ENCODE measurements around the gene MAP7D1. TPM values are rescaled to one million over a fixed set of nuclear protein-coding genes. Genes with fewer than 3 reads are reported as not detected.
"Not testable (repeated sequence)": the region's sequence is repeated elsewhere in the genome, so short reads cannot be mapped to it uniquely, and the experiment has no call there.

MAP7D1 gene
- total RNA-seq, 2 donors from 2014 or later: 38.3 to 62.5 TPM

DNA sequence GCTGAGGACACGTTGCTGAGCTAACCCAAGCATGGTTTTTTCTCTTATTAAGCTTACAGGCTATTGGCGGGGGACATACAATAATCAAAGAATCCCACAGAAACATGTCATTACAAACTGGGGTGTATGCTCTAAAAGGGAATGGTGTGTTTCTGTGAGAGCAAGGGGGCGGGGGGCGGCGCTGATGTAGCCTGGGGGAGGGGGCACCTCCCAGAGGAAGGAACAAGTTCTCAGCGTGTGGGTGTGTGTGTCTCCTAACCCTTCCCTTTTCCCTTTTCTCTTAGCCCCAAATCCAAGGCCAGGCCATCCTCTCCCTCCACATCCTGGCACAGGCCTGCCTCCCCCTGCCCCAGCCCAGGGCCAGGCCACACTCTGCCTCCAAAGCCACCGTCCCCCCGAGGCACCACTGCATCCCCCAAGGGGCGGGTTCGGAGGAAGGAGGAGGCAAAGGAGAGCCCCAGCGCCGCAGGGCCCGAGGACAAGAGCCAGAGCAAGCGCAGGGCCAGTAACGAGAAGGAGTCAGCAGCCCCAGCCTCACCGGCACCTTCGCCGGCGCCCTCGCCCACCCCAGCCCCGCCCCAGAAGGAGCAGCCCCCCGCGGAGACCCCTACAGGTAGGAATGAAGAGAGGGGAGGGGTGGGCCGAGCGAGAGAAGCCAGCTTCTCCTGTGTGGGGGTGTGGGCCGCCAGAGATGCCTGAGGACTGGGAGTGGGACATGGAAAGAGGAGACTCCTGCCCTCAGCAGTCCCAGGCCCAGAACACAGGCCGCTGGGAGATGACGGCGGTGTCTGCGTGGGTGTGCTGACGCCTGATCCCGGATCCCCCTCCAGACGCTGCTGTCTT, 21.9 kb downstream of the MAP7D1 start:
- intact Hi-C loops (cut with DNase I, micrococcal nuclease): no loop called here
- no peak for DNase-seq
- ATAC-seq: peak; percentile 22

DNA sequence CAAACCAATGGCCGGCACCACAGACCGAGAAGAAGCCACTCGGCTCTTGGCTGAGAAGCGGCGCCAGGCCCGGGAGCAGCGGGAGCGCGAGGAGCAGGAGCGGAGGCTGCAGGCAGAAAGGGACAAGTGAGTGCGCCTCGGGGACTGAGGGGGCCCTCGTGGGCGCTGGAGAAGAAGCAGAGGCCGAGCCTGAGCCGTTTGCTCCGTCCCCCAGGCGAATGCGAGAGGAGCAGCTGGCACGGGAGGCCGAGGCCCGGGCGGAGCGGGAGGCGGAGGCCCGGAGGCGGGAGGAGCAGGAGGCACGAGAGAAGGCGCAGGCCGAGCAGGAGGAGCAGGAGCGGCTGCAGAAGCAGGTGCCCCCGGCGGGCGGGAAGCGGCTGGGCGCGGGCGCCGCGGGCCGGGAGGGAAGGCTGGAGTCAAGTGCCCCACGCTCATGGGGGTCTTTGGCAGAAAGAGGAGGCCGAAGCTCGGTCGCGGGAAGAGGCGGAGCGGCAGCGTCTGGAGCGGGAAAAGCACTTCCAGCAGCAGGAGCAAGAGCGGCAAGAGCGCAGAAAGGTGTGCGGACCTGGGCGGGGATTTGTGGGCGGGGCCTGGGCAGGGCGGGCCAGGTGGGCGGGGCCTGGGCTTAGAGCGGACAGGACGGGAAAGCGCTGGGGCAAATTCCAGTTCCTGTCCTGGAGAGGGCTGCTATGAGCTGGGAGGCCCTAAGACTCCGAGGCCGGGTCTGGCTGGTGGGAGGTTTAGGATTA, 22.7 kb downstream of the MAP7D1 start:
- ATAC-seq: peak; percentile 95
- DNase-seq: peak; percentile 89 to 90
- intact Hi-C loops (cut with DNase I, micrococcal nuclease): no loop called here

DNA sequence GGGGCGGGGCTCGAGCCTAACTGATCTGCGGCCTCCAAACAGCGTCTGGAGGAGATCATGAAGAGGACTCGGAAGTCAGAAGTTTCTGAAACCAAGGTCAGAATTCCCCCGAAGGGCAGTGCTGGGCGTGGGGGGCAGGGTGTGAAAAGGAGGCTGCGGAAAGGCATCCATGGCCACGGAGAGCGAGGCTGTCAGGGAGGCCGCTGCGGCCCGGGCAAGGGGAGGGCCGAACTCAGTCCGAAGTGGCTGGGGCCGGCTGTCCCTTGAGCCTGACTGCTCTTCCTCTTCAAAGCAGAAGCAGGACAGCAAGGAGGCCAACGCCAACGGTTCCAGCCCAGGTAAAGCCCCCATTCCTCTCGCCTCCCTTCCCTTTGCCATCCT, 23.2 kb downstream of the MAP7D1 start:
- ATAC-seq: no peak
- intact Hi-C loops (cut with DNase I, micrococcal nuclease): no loop called here
- DNase-seq: no peak

DNA sequence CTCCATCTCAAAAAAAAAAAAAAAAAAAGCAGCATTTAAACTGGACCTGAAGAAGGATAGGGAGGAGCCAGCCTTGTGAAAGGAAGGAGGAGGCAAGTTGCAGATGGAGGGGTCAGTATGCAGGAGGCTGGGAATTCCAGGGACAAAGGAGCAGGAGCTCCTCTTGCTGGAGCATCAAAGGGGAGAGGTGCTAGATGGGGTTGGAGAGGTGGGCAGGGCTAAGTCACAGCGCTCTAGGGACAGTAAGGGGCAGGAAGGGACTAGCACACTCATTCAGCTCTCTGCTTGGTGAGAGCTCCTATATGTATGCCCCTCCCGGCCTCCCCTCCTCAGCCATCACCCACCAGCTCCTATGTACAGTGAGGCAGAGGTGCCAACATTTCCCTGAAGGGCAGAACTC, 26.8 kb downstream of the MAP7D1 start:
- intact Hi-C loops (cut with DNase I, micrococcal nuclease): loop anchor here in 1 of 2 donors (10.0 kb wide), 1 partner anchor 102 kb away; no protein-coding TSS in a partner anchor
- ATAC-seq (no peak), DNase-seq (no peak)

DNA sequence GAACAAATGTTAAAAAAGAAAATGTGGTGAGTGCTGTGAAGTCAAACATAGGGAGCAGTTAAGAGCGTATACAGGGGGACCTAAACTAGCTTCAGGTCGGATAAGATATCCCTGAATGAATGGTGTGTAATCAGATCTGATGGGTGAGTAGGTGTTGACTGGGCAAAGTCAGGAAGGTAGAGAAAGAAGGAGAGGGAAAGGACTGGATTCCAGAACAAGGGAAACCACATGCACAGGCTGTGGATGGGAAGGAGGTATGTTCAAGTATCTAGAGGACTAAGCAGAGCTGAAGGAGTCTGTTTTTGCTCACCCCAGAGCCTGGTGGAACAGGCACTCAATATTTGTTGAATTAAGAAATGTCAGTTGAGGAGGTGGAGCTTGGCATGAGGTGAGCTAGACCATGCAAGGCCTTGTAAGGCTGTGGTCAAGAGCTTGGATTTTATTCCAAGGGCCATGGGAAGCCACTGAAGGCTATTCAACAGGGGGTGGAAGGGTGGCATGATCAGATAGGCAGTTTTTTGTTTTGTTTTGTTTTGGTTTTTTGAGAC, 27.4 kb downstream of the MAP7D1 start:
- ATAC-seq (no peak), DNase-seq (peak in 1 of 2 donors; percentile 58)
- intact Hi-C loops (cut with DNase I, micrococcal nuclease): loop anchor here in 1 of 2 donors (10.0 kb wide), 1 partner anchor 101 kb away; no protein-coding TSS in a partner anchor

DNA sequence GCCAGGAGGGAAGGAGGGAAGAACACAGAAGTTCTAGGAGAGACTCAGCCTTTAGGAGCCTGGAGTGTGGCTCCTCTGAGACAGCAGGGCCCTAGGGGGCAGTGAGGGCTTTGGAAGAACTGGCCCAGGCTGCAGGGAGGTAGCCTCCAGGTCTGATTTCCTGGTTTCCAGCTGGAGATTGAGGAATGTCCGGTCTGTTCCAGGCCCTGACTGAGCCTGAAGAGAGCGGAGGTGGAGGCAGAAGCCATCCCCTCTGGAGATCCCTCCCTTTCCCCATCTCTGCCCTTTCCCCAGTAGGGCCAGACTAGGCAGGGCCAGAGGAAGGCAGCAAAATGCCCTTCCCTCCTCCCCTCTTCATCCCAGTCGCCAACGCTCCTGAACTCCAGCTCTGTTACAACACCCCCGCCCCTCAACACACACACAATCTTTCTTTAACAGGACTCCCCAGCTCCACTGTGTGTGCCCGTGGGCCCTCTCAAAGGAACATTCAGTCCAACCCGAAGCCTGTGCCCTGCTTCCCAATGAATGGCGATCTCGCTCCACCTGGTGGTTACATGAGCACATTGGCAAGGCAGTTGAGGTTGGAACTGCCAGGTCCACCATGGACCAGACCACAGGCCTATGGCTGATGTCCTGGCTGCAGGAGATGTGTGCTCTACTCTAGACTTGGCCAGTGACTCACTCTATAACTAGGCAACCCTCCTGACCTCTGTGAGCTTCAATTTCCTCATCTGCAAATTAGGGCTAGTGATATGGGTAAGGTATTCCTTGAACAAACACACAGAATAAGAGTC, 32.0 kb downstream of the MAP7D1 start:
- intact Hi-C loops (cut with DNase I, micrococcal nuclease): loop anchor here in 1 of 2 donors (10.0 kb wide), 1 partner anchor 97 kb away; no protein-coding TSS in a partner anchor
- ATAC-seq (peak; percentile 99), DNase-seq (peak; percentile 85 to 86)

DNA sequence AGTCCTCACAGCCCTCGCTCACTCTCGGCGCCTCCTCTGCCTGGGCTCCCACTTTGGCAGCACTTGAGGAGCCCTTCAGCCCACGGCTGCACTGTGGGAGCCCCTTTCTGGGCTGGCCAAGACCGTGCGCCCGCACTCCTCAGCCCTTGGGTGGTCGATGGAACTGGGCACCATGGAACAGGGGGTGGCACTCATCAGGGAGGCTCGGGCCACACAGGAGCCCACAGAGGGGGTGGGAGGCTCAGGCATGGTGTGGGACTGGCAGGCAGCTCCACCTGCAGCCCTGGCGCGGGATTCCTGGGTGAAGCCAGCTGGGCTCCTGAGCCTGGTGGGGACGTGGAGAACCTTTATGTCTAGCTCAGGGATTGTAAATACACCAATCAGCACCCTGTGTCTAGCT, 40.8 kb downstream of the MAP7D1 start:
- DNase-seq; ATAC-seq; intact Hi-C loops (cut with DNase I, micrococcal nuclease): not testable (repeated sequence)

DNA sequence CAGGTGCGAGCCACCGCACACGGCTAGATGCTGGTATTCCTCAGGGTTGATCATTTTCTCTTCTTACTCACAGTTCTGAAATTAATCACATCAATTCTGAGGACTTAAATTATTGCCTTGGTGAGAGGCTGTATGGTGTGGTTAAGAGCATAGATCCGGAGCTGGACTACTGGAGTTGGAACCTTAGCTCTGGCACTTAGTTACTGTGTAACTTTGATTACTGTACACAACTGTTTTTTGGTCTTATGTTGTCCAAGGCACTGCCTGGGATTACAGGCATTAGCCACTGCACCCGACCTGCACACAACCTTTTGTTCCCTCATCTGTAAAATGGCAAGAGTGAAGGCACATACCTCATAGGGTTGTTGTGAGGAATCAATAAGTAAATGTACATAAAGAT, 42.7 kb downstream of the MAP7D1 start:
- DNase-seq (no peak), ATAC-seq (no peak)
- intact Hi-C loops (cut with DNase I, micrococcal nuclease): no loop called here

DNA sequence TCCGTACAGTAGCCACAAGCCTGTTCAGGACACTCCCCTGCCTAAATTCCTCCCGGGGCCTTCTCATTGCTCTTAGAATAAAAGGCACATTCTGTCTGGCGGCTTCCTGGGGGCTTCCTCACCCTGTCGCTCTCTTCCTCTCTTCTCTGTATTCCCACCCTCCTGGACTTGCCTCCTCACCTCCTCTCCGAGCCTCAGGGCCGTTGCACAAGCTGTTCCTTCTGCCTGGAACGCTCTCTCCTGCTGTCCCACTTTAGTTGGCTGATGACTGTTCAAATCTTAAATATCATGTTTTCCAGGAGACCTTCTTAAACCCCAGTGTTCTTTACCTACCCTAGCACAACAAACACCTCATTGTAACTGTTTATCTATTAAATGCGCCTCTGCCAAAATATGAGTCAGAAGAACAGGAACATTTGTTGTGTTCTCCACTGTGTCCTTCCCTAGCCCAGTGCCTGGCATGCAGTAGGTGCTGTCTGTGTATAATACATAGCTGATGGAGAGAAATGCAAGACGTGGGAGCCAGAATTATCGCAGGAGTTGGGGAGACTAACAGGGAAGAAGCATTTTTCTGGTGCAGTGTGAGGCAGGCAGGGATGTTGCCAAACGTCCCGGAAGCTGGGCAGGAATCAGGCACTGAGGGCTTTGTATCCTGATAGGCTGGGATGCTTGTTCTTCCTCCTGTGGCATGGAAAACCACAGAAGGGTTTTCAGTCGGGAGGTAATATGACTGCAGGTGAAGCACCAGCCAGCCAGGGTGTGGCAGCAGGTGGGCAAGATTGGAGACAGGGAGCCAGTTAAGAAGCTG, 44.2 kb downstream of the MAP7D1 start:
- DNase-seq (peak in 1 of 2 donors; percentile 33), ATAC-seq (peak; percentile 88)
- intact Hi-C loops (cut with DNase I, micrococcal nuclease): no loop called here

DNA sequence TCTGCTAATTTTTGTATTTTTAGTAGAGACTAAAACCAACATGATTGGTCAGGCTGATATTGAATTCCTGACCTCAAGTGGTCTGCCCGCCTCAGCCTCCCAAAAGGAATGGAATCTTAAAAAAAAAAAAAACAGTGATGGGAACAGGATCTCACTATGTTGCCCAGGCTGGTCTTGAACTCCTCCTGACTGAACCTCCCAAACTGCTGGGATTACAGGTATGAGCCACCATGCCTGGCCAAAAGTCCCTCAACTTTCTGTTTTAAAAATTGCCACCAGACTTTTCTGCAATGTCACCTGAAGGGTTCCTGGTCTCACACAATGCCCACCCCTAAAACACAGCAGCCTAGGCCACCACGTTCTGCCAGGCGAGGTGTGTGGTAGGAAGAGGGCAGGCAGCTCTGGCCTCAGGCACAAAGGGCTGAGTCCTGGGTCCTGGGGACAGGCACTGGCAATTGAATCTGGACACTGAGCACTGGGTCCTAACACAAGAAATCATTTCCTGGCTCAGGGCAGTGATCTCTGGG, 47.1 kb downstream of the MAP7D1 start:
- ATAC-seq (no peak), DNase-seq (no peak)
- intact Hi-C loops (cut with DNase I, micrococcal nuclease): no loop called here

DNA sequence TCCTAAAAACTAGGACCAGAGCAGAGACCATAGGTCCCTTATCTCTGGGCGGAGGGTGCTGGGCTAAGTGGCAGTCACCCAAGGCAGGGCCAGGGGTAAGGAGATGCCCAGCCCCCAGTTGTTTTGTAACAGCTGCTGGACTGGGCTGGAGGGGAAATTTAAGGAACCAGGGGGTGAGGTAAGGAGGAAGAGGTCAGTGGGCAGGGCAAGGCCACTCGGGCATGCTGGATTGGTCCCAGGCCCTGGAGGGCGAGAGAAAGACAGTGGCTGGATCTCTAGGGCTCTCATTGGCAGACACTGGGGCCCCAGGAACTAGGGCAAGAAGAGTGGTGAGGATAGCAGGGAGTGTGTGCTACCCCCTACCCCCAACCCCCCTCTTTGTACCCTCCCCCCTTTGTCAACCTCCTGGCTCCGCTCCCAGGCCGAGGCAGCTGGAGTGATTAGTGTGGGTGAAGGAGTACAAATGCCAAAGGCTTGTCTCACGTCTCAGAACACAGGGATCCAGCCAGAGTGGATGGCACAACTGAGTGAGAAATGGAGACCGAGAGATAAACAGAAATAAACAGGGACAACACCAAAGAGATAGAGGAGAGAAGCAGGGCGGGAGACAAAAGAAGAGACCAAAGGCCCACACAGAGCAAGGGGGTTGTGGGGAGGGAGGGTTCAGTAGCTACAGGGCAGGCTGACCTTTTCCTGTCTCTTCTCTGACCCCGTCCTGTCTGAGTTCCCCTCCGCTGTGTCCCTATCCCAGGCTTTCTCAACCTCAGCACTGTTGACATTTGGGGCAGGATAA, 47.8 kb downstream of the MAP7D1 start:
- ATAC-seq: no peak
- intact Hi-C loops (cut with DNase I, micrococcal nuclease): no loop called here
- DNase-seq: peak in 1 of 2 donors; percentile 41

DNA sequence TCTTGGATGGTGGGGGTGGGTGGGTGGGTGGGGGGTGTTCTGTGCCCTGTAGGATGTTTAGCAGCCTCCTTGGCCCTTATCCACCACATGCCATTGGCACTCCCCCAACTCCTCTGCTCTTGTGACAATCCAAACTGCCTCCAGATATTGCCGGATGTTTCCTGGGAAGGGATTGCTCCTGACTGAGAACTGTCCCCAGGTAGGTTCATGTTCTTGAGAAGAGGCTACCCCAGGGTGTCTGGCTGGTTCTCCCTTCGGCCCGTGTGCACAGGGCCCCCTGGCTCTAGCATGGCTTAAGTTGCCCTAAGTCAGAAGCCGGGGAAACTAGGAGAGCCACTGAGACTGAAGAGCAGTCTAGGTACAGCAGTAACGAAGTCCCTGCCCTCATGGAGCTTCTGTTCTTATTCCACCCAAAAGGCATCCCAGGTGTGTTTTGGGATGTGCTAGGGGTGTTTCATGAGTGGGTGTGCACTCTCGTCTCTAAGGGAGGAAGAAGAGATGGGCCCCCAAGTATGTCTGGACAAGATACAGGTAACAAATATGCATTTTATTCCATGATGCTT, 48.5 kb downstream of the MAP7D1 start:
- ATAC-seq (no peak), DNase-seq (no peak)
- intact Hi-C loops (cut with DNase I, micrococcal nuclease): no loop called here

DNA sequence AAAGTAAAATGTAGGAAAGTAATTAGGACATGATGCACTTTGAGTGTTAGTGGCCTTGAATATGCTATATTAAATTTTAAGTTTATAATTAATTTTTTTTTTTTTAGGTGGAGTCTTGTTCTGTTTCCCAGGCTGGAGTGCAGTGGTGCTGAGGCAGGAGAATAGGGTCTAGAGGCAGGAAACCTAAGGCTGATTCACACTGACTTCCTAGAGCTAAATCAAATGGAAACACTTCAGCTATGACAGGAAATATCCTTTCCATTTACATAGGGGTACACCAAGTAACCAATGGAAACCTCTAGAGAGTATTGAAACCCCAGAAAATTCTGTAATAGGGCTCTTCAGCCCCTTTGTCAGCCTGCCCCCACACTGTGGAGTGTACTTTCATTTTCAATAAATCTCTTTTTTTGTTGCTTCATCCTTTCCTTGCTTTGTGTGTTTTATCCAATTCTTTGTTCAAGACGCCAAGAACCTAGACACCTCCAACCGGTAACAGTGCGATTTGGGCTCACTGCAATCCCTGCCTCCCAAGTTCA, 50.4 kb downstream of the MAP7D1 start:
- DNase-seq (no peak), ATAC-seq (no peak)
- intact Hi-C loops (cut with DNase I, micrococcal nuclease): no loop called here

DNA sequence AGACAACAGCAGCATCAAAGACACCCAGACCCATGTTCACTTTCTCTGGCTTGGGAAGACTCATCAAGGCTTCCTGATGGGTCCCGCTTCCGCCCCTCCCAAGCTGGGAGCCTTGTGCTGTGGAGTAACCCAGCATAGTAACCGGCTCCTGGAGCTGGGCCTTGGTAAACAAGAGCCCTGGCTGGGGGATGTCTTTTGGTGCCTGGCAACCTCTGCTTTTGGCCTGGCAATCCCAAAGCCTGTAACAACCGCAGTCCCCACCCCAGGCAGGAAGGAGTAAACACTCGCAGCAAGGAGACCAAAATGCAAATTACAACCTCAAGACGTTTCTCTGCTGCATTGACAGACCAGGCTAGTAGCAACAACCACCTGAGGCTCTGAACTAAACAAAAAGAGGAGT, 51.4 kb downstream of the MAP7D1 start:
- DNase-seq: peak in 1 of 2 donors; percentile 30
- peak; percentile 24 for ATAC-seq
- intact Hi-C loops (cut with DNase I, micrococcal nuclease): no loop called here

DNA sequence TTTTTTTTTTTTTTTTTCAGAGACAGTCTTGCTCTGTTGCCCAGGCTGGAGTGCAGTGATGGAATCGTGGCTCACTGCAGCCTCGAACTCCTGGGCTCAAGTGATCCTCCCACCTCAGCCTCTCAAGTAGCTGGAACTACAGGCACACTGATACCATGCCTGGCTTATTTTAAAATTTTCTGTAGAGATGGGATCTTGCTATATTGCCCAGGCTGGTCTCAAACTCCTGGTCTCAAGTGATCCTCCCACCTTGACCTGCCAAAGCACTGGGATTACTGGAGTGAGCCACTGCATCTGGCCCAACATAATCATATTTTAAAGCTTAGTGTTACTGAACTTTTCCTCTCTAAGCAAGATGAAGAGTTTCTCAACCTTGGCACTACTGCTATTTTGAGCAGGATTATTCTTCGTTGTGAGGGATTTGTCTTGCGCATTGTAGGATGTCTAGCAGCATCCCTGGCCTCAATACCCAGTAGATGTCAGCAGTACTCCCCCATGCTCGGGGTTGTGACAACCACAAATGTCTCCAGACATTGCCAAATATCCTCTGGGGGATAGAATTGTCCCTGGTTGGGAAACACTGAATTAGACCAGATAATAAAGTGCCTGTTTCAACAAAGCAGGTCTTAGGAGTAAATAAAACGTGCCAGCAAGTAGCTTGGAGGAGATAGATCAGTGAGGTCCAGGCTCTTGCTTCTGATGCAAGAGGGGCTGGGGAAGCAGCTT, 53.2 kb downstream of the MAP7D1 start:
- DNase-seq (no peak), ATAC-seq (no peak)
- intact Hi-C loops (cut with DNase I, micrococcal nuclease): no loop called here

DNA sequence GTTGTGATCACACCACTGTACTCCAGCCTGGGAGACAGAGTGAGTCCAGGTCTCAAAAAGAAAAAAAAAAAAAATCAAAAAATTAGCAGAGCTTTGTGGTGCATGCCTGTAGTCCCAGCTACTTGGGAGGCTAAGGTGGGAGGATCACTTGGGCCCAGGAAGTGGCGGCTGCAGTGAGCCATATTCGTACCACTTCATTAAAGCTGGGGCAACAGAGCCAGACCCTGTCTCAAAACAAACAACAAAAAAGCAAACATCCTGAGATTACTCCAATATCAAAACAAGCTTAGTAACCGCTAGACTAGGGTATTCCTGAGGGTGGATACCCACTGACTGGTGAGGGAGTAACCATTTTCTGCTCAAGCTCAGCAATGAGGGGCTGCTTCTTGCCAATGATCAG, 55.3 kb downstream of the MAP7D1 start:
- ATAC-seq: no peak
- DNase-seq: no peak
- intact Hi-C loops (cut with DNase I, micrococcal nuclease): no loop called here

Data from left colon (tissue), 2 donors.